ENCODE data around the gene RITA1.
A peak's percentile ranks its signal among the peaks of the same experiment; 100 is the strongest.

The RITA1 gene

DNA sequence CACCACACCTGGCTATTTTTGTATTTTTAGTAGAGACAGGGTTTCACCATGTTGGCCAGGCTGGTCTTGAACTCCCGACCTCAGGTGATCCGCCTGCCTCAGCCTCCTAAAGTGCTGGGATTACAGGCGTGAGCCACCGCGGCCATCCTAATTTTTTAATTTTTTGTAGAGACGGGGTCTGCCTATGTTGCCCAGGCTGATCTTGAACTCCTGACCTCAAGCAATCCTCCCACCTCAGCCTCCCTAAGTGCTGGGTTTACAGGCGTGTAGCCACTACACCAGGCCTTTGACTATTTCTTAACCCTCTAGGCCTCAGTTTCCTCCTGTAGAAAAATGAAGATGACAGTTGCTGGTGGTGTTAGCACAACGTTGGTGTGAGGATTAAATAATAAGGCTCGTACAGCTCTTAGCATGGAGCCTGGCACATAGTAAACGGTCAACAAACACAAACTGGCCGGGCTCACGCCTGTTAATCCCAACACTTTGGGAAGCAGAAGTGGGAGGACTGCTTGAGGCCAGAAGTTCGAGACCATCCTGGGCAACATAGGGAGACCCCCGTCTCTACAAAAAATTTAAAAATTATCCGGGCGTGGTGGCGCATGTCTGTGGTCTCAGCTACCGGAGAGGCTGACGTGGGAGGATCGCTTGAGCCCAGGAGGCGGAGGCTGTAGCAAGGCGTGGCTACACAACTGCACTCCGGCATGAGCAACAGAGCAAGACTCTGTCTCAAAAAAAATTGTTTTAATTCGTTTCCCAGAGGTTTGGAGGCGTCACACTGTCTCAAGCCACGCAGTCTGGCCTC is 1.2 kb upstream of the RITA1 start:
- TF ChIP-seq, protein P1, sequence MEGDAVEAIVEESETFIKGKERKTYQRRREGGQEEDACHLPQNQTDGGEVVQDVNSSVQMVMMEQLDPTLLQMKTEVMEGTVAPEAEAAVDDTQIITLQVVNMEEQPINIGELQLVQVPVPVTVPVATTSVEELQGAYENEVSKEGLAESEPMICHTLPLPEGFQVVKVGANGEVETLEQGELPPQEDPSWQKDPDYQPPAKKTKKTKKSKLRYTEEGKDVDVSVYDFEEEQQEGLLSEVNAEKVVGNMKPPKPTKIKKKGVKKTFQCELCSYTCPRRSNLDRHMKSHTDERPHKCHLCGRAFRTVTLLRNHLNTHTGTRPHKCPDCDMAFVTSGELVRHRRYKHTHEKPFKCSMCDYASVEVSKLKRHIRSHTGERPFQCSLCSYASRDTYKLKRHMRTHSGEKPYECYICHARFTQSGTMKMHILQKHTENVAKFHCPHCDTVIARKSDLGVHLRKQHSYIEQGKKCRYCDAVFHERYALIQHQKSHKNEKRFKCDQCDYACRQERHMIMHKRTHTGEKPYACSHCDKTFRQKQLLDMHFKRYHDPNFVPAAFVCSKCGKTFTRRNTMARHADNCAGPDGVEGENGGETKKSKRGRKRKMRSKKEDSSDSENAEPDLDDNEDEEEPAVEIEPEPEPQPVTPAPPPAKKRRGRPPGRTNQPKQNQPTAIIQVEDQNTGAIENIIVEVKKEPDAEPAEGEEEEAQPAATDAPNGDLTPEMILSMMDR (IDR thresholded peaks at IDR 0.05; ENCODE audit: low read depth, low read length, missing control alignments): no peak
- H3K4me3 ChIP-seq (ENCODE audit: low read depth, low read length): peak overlapping the region; percentile 91
- peaks cover 5% of the 10 kb centered on the region for H3K36me3 ChIP-seq (replicated peaks)
- in situ Hi-C loops (cut with HindIII; ENCODE audit: low pct_ligation_motif_present, low sequenced_read_pairs): no loop called here
- H3K27ac ChIP-seq: peak overlapping the region; percentile 96
- DNase-seq: no peak
- no peaks in the 10 kb centered on the region for H3K27me3 ChIP-seq (replicated peaks)

DNA sequence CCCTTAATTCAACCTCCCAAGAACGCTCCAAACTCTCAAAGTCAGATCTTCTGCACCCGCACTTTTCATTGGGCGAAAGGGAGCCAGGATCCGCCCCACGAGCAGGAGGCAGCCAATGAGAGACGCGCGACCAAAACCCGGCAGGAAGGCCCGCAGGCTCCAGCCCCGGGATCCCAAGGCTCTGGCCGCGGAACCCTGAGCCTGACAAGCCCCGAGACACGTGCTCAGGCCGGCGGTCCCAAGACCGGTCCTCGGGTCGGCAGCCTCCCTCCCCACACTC is 681 bp upstream of the RITA1 start:
- TF ChIP-seq, protein P1 (IDR thresholded peaks at IDR 0.05; ENCODE audit: low read depth, low read length, missing control alignments): no peak
- in situ Hi-C loops (cut with HindIII; ENCODE audit: low pct_ligation_motif_present, low sequenced_read_pairs): no loop called here
- Histone ChIP-seq H3K36me3 (replicated peaks) (peaks cover 5% of the 10 kb centered on the region), H3K4me3 (ENCODE audit: low read depth, low read length) (peak overlapping the region; percentile 91), H3K27me3 (replicated peaks) (no peaks in the 10 kb centered on the region), H3K27ac (peak overlapping the region; percentile 96)
- peak; percentile 88 for DNase-seq

DNA sequence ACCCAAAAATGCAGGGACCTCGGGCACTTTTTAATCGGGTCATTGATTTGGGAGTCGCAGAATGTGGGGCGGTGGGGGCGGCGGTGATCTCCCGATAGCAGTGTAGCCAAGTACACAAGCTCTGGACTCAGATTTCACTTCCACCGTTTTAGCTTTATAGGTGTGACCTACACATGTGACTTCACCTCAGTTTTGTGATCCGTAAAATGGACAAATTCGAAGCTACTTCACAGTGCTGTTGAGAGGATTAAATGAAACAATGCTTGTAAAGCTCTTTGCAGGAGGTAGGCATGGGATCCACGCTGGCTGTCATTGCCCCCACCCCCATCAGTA is 478 bp downstream of the RITA1 start:
- Histone ChIP-seq H3K4me3 (ENCODE audit: low read depth, low read length) (peak overlapping the region; percentile 91), H3K27ac (peak overlapping the region; percentile 96), H3K36me3 (replicated peaks) (no peaks in the 10 kb centered on the region), H3K27me3 (replicated peaks) (no peaks in the 10 kb centered on the region)
- no peak for DNase-seq
- TF ChIP-seq, protein P1 (IDR thresholded peaks at IDR 0.05; ENCODE audit: low read depth, low read length, missing control alignments): no peak
- in situ Hi-C loops (cut with HindIII; ENCODE audit: low pct_ligation_motif_present, low sequenced_read_pairs): no loop called here

DNA sequence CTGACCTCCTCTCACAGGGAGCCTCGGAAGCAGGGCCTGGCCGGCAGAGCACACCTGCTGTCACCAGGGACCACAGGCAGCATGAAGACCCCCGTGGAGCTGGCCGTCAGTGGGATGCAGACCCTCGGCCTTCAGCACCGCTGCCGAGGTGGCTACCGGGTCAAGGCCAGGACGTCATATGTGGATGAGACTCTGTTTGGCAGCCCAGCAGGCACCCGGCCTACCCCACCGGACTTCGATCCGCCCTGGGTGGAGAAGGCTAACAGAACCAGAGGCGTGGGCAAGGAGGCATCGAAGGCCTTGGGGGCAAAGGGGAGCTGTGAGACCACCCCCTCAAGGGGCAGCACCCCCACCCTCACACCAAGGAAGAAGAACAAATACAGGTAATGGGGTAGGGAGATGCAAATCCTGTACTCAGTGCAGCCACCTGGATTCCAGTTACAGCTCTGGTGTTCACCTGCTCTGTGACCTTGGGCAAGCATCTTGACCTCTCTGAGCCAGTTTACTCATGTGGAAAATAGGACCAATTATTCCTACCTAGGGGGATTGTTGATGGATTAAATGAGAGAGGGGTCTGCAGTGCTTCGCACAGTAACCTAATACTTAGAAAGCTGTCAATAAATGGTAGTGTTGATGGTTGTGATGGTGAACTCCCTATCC is 1.3 kb downstream of the RITA1 start:
- Histone ChIP-seq H3K27ac (no peak overlapping the region), H3K4me3 (ENCODE audit: low read depth, low read length) (peak overlapping the region; percentile 91), H3K27me3 (replicated peaks) (no peaks in the 10 kb centered on the region), H3K36me3 (replicated peaks) (peaks cover 3% of the 10 kb centered on the region)
- no peak for DNase-seq
- TF ChIP-seq, protein P1 (IDR thresholded peaks at IDR 0.05; ENCODE audit: low read depth, low read length, missing control alignments): no peak
- in situ Hi-C loops (cut with HindIII; ENCODE audit: low pct_ligation_motif_present, low sequenced_read_pairs): no loop called here

DNA sequence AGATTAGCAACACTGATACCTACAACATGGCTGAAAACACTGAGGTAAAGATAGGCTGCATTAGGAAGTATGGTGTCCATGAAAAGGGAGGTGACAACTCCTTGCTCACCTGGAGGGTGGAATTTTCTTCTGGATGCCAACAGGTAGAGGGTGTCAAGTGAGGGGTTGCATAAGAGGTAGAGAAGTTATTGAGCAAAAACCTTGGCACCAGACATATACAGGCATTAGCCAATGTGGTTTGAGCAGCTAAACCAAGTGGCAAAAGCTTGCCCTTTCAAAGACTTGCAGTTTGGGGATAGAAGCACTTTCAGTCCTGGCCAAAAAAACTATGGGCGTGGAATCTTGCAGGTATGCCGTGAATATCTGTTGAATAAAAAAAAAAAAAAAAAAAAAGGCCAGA is 3.8 kb downstream of the RITA1 start:
- DNase-seq: no peak
- in situ Hi-C loops (cut with HindIII; ENCODE audit: low pct_ligation_motif_present, low sequenced_read_pairs): no loop called here
- H3K27ac ChIP-seq: no peak overlapping the region
- TF ChIP-seq, protein P1 (IDR thresholded peaks at IDR 0.05; ENCODE audit: low read depth, low read length, missing control alignments): no peak
- H3K36me3 ChIP-seq (replicated peaks): peaks cover 9% of the 10 kb centered on the region
- H3K4me3 ChIP-seq (ENCODE audit: low read depth, low read length): no peak overlapping the region
- no peaks in the 10 kb centered on the region for H3K27me3 ChIP-seq (replicated peaks)

Data from brain microvascular endothelial cell (primary cell).